Heart right ventricle (tissue), 16 donors: ENCODE results near the gene SHROOM2. TPM values are rescaled to one million over a fixed set of nuclear protein-coding genes. Genes with fewer than 3 reads are reported as not detected.
"Not testable (repeated sequence)": the region's sequence is repeated elsewhere in the genome, so short reads cannot be mapped to it uniquely, and the experiment has no call there.

ENCODE experiments used
- ATAC-seq, 8 donors: fragments of 200-7000 bp; cut with Tn5 transposase; one replicate each; pipeline ENCODE4 v1.9.1; 2020; ENCODE audit warnings: mild to moderate bottlenecking in 8 of 8, moderate library complexity in 8 of 8, moderate number of reproducible peaks in 1 of 8
- DNase-seq, 2 donors: peaks; one replicate each; pipeline ENCODE4 v3.0.0-alpha.2; 2020
- H3K27ac ChIP-seq, 10 donors: fragments of 200-600 bp; sonication (generic) in 2 of 10; one replicate each; pipeline versions ENCODE4 v1.5.0 to v1.8.0; 2020 to 2022; ENCODE audit warnings: mild to moderate bottlenecking in 3 of 10
- H3K27me3 ChIP-seq, 7 donors: fragments of 200-600 bp; one replicate each; pipeline ENCODE4 v1.8.0; 2021 to 2022; ENCODE audit warnings: mild to moderate bottlenecking in 2 of 7
- H3K36me3 ChIP-seq, 9 donors: fragments of 200-600 bp; sonication (generic) in 1 of 9; one replicate each; pipeline versions ENCODE4 v1.5.0 to v1.8.0; 2020 to 2022; ENCODE audit warnings: mild to moderate bottlenecking in 2 of 9
- H3K4me1 ChIP-seq, 9 donors: fragments of 200-600 bp; sonication (generic) in 1 of 9; one replicate each; pipeline versions ENCODE4 v1.5.0 to v1.8.0; 2020 to 2022; ENCODE audit warnings: mild to moderate bottlenecking in 4 of 9
- H3K4me3 ChIP-seq, 10 donors: fragments of 200-600 bp; sonication (generic) in 2 of 10; one replicate each; pipeline versions ENCODE4 v1.5.0 to v1.8.0; 2020 to 2022; ENCODE audit warnings: mild to moderate bottlenecking in 7 of 10, moderate library complexity in 2 of 10
- H3K9me3 ChIP-seq, 11 donors: fragments of 200-600 bp in 10 of 11; sonication (generic) in 2 of 11; one replicate each; pipeline versions ENCODE4 v1.5.0 to v1.8.0; 2013 to 2022; ENCODE audit warnings: mild to moderate bottlenecking in 2 of 11, control low read depth in 1 of 11, moderate library complexity in 1 of 11
- WGBS, 2 donors: extraction: QIAGEN DNeasy Blood & Tissue Kit; methylation state at CpG; one replicate each; pipeline ENCODE4 v1.1.7; 2013; ENCODE audit warnings: inconsistent platforms in 1 of 2; 5-methylcytosine and 5-hydroxymethylcytosine counted together
- intact Hi-C, 10 donors: fragments of 100-400 bp; cut with DNase I; formaldehyde crosslinking; loops; one replicate each; pipeline versions ENCODE4 v1.11.1 to v1.14.2; 2022
- polyA plus RNA-seq, 2 donors: library from polyadenylated mRNA; stranded (reverse); fragments of 200-250 nt; gene quantifications; one replicate each; pipeline ENCODE4 v1.2.3, GENCODE V29; 2013
- total RNA-seq, 10 donors: library from RNA; stranded (reverse); fragmentation: NEBNext Ultra II Directional in 3 of 10; extraction: Animal tissue kit (Norgen Biotek cat#: 25700) in 3 of 10; gene quantifications; one replicate each; pipeline versions ENCODE4 v1.2.1 to v1.2.4, GENCODE V29; 2021 to 2023
- TF ChIP-seq, protein P1 (sequence below), 9 donors: fragments of 200-600 bp; sonication (generic) in 2 of 9; IDR thresholded peaks; one replicate each; pipeline versions ENCODE4 v1.5.0 to v1.8.0; 2021 to 2022; ENCODE audit warnings: antibody characterized with exemption in 9 of 9, mild to moderate bottlenecking in 5 of 9, moderate library complexity in 1 of 9
- donor health status: Arrhythmogenic right ventricular cardiomyopathy.
- donor health status: ischemic (EF 13 %, LVEDD 7.1; RV severe dilation, severe dysfunction).
- donor health status: healthy with polysubstance abuse.
- donor health status: DM: no; HTN: yes; CAD: no.
- donor health status: DM: no; HTN: no; CAD: no.
- donor health status: ischemic (EF 25% LVEDD 6.9; RV normal size, moderate dysfunction).
- donor health status: ischemic (EF 25% LVEDD 5.7; RV mildly dilated, moderate dysfunction).
- donor health status: healthy.
- donor health status: DM: yes; HTN: yes; CAD: no.
- donor health status: Ischemic cardiomyopathy.
- donor health status: ischemic (EF 35%, LVEDD 5.7; RV mildly dilated, moderate dysfunction).
- donor health status: nonischemic (EF 11% LVEDD 7.7; RV severe dilation, severe dysfunction).
- donor health status: DM: yes; HTN: yes; CAD: no.
- donor health status: PGD.
- donor health status: ischemic (EF 29% LVEDD 5.4; RV normal size, mild dysfunction).
- donor health status: nonischemic (EF 23%, LVEDD 6.1; RV moderate dilation, normal function).

SHROOM2 gene
- total and polyA plus RNA-seq, 12 donors = 0.13 to 1.7 (median 0.44) TPM

DNA sequence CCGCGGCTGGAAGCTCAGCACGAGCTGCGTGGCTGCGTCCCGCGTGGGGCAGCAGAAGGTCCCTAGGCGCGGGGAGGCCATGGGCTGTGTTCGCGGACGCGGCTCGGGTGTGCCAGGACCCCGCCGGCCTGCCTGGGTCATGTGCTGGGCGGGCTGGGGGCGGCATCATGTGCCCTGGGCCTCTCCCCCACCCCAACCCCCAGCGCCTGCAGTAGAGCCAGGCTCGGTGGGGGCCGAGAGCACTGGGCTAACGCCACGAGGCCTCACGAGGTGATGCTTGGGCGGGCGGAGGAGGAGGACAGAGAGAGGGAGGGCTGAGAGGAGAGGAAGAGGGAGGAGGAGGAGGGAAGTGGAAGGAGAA, 20.5 kb upstream of the SHROOM2 start, which contains the start of gene GPR143:
GPR143 (minus strand) TSS at position 111 of the 361 bp plus-strand sequence; CDS start at position 81, 30 bp downstream.
- H3K27ac ChIP-seq = no peak within 1 kb of the TSS
- TF ChIP-seq, protein P1, sequence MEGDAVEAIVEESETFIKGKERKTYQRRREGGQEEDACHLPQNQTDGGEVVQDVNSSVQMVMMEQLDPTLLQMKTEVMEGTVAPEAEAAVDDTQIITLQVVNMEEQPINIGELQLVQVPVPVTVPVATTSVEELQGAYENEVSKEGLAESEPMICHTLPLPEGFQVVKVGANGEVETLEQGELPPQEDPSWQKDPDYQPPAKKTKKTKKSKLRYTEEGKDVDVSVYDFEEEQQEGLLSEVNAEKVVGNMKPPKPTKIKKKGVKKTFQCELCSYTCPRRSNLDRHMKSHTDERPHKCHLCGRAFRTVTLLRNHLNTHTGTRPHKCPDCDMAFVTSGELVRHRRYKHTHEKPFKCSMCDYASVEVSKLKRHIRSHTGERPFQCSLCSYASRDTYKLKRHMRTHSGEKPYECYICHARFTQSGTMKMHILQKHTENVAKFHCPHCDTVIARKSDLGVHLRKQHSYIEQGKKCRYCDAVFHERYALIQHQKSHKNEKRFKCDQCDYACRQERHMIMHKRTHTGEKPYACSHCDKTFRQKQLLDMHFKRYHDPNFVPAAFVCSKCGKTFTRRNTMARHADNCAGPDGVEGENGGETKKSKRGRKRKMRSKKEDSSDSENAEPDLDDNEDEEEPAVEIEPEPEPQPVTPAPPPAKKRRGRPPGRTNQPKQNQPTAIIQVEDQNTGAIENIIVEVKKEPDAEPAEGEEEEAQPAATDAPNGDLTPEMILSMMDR (IDR thresholded peaks at IDR 0.05) = no peak
- H3K9me3 ChIP-seq = no peaks in the 10 kb centered on the region
- WGBS, 2 donors = 25 to 28% methylated on average over 5 to 25 of the region's 26 CpGs
- ATAC-seq (no peak), DNase-seq (no peak)
- intact Hi-C loops = no loop called here
- H3K36me3 ChIP-seq = no peaks in the 10 kb centered on the region
- no peak within 1 kb of the TSS for H3K4me3 ChIP-seq
- H3K27me3 ChIP-seq = peaks cover 0 to 58% (median 11%) of the 10 kb centered on the region in 7 donors
- H3K4me1 ChIP-seq = peaks cover 0 to 9% (median 0%) of the 10 kb centered on the region in 9 donors

DNA sequence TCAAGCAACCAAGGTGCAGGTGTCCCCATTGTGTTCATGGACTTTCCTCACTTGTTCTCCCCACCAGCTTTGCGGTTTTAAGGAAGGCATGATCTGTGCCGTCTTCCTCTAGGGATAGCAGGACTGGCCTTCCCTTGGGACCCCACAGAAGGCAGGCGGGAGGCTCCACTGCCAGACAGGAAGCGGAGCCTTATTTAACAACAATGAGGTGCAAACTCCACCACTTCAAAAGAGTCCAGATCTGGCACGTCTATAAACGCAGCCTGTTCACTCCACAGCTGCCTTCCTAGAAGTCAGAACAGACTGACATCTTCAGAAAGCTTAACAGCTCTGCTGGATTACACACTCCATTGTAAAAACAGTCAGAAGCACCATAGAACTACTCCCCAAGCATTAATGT, 18.9 kb upstream of the SHROOM2 start:
- no peaks in the 10 kb centered on the region for H3K9me3 ChIP-seq
- no peak overlapping the region for H3K27ac ChIP-seq
- 40 to 53% methylated on average over 6 of the region's 6 CpGs for WGBS, 2 donors
- ATAC-seq = peak in 2 of 8 donors; percentile 39 to 55
- peaks cover 0 to 9% (median 0%) of the 10 kb centered on the region in 9 donors for H3K4me1 ChIP-seq
- intact Hi-C loops = no loop called here
- H3K36me3 ChIP-seq = no peaks in the 10 kb centered on the region
- TF ChIP-seq, protein P1 (IDR thresholded peaks at IDR 0.05) = no peak
- H3K4me3 ChIP-seq = no peak overlapping the region
- no peak for DNase-seq
- H3K27me3 ChIP-seq = peaks cover 0 to 63% (median 11%) of the 10 kb centered on the region in 7 donors

DNA sequence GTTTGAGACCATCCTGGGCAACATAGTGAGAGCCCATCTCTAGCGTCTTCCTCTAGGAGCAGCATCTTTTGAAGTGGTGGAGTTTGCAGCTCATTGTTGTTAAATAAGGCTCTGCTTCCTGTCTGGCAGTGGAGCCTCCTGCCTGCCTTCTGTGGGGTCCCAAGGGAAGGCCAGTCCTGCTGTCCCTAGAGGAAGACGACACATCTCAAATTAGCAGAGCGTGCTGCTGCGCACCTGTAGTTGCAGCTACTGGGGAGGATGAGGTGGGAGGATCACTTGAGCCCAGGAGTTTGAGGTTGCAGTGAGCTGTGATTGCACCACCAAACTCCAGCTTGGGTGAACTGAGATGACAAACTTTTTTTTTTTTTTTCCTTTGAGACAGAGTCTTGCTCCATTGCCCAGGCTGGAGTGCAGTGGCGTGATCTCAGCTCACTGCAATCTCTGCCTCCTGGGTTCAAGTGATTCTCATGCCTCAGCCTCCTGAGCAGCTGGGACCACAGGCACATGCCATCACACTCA, 17.8 kb upstream of the SHROOM2 start:
- intact Hi-C loops, H3K36me3 ChIP-seq, H3K9me3 ChIP-seq, ATAC-seq, DNase-seq, H3K4me1 ChIP-seq, H3K27ac ChIP-seq, H3K4me3 ChIP-seq: not testable (repeated sequence)
- 54 to 65% methylated on average over 4 to 5 of the region's 5 CpGs for WGBS, 2 donors
- peaks cover 0 to 58% (median 11%) of the 10 kb centered on the region in 7 donors for H3K27me3 ChIP-seq

DNA sequence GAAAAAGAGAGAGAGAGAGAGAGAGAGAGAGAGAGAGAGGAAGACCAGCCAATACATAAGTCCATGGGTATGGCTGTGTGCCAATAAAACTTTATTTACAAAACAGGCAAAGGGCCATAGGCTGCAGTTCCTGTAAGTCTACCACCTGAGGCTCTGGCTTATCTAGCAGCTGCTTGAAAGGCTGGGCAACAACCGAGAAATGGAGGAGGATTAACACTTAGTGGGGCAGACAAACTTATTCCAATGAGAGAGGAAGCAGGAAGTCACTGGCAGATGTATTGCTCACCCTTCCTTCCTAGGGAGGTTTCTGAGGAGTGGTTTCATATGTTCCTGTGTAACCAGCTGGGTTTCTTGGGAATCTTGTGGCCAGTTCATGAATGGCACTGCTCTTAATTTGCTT, 15.9 kb upstream of the SHROOM2 start:
- no peak overlapping the region for H3K4me3 ChIP-seq
- DNase-seq (no peak), ATAC-seq (no peak)
- TF ChIP-seq, protein P1 (IDR thresholded peaks at IDR 0.05) = no peak
- H3K27ac ChIP-seq = no peak overlapping the region
- 27 to 56% methylated on average over 1 of the region's 1 CpG for WGBS, 2 donors
- H3K9me3 ChIP-seq = no peaks in the 10 kb centered on the region
- intact Hi-C loops = no loop called here
- H3K36me3 ChIP-seq = no peaks in the 10 kb centered on the region
- peaks cover 0 to 59% (median under 1%) of the 10 kb centered on the region in 7 donors for H3K27me3 ChIP-seq
- H3K4me1 ChIP-seq = peaks cover 0 to 9% (median 0%) of the 10 kb centered on the region in 9 donors

DNA sequence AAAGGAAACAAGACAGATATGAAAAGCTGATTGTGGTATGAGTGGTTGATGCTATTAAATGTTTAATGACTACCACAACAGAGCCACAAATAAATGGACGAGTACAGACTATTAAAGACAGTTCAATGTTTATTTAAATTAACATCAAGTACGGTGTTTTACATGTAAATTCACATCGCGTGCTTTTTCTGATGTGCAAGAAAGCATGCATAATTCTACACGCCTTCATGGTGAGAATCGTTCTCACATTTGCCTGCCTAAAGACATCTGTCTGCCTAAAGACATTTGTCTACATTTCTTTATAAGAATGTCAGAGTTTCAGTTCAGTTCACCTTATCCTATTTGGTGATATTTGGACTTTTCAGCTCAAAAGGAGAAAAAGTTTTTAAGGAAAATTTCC, 13.3 kb upstream of the SHROOM2 start:
- Histone ChIP-seq H3K27me3 (peaks cover 0 to 56% (median 0%) of the 10 kb centered on the region in 7 donors), H3K9me3 (no peaks in the 10 kb centered on the region), H3K27ac (no peak overlapping the region), H3K4me3 (no peak overlapping the region), H3K36me3 (no peaks in the 10 kb centered on the region), H3K4me1 (peaks cover 0 to 4% (median 0%) of the 10 kb centered on the region in 9 donors)
- TF ChIP-seq, protein P1 (IDR thresholded peaks at IDR 0.05) = no peak
- DNase-seq (no peak), ATAC-seq (no peak)
- intact Hi-C loops = no loop called here
- WGBS, 2 donors = 90 to 94% methylated on average over 6 of the region's 6 CpGs
